ENCODE measurements around the gene MGAT5.

Gene MGAT5

DNA sequence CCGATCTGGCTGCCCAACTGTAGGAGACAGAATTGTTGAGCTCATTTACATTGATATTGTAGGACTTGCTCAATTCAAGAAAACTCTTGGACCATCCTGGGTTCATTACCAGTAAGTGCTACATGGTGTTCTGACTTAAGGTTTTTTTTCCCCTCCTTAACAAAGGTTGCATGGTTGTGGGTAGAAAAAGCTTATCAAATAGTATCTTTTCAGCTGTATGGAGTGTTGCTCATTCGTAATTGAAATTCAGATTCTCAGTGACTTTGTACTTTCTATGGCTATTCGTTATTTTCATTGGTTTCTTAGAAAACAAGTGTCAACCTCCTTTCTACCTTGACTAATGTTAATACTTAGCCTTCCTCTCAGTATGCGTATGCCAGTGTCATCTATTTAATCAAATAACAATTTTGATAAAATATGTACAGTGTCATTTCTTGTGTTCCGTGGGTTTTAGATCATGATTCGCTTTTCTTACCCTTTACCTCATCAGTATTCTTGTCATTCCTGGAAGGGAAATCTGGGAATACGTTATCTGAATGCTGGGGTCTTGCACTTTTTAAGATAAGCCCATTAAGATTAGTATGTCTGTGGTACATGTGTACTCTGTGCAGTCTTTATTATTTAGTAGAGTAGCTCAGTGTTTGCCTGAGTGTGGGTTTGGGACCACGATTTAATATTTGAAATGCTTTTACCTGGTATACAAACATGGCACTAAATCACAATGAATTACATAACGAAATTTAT is 91.3 kb downstream of the MGAT5 start:
- DNase-seq: no peak

DNA sequence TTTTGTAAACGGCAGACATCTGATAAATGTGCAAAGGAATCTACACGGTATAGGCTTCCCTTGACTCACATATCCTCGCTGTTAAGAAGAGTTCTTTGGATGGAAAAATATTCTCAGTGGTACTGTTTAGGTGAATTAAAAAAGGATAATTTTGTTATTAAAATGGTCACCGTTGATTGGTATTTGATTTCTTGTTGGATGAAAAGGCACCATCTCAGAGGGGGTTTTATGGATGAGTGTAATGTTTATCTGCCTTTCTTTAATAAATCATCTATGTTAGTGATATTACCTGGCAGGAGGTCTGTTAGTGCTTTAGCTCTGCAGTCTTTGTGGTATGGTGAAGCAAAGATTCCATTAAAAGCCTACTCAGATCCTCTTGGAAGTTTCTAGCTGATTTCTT is 92.3 kb downstream of the MGAT5 start:
- DNase-seq: no peak

DNA sequence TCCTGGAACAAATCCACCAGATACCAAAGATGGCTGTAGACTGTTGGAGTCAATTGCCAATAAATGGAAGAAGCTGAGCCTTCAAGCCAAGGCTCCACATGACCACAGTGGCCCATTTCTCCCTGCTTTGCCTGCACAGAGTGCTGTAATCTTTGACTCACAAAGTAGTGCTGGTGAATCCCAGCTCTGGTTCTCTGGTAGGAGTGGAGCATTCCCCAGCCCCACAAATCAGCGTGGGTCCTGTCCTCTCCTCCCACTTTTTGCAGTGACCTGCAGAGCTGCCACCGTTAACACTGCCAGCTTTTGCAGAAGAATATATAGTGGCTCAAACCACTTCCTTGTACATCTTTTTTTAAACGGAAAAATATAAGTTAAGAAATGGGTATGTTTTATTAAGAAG is 93.9 kb downstream of the MGAT5 start:
- no peak for DNase-seq

DNA sequence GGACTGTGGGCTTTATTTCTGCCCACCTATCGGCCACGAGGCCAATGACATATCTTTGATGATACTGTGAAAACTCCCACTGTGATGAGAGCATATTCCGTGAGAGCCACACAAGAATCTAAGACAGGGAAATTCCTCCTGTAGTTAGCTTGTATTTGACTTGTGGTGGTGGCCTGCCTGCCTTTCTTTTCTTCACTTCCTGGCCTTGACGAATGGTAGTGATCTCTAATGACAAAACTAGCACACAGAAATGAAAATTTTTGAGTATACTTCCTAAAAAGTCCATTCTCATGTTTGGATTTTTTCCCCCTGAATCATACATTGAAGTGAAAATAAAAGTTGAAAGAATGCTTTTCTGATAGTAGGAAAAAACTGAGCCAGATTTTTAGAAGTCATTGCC is 94.4 kb downstream of the MGAT5 start:
- no peak for DNase-seq

DNA sequence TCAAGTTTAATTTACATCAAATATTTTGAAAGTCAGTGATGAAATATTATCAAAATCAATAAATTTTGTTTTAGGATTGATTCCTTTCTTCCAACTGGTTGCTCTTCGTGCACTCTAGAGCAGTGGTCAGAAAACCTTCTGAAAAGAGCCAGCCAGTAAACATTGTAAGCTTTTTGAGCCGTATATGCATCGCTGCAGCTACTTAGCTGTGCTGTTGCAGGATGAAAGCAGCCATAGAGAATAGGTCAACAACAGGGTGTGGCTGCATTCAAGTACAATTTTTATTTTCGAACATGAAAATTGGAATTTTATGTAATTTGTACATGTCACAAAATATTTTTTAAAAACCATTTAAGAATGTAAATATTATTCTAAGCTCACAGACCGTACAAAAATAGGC is 94.9 kb downstream of the MGAT5 start:
- no peak for DNase-seq

DNA sequence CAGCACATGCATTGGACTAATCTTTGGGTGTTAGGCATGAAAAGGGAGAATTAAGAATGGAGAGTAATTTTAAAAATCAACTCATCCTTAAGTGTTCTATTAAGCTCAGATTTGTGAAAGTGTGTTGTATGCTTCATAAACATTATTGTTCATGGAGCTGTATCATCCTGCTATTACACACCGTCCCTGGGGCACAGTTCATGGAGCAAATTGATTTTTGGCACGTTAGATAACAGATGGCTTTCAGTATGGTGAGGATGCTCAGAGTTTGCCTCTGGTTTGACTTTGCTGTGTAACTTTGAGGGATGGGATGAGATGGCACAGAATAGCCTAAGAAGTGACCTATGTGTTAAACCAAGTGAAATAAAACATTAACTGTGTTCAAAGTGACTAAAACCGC is 97.1 kb downstream of the MGAT5 start:
- DNase-seq: no peak

DNA sequence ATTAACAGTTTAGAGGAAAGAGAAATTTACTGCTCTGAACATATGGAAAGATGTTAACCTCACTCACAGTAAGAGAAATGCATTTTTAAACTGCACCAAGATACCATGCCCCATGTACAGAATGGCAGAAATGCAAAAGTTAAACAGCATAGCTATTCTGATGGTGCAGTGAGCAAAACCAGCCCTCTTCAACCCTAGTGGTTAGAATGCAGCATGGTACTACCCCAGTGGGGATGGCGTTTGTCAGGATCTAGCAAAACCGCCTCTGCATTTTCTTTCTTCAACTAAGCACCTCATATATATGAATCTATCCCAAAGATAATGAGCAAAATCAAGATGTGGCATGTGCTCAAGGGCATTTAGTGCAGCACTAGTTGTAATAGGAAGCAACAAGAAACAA is 98.0 kb downstream of the MGAT5 start:
- no peak for DNase-seq

DNA sequence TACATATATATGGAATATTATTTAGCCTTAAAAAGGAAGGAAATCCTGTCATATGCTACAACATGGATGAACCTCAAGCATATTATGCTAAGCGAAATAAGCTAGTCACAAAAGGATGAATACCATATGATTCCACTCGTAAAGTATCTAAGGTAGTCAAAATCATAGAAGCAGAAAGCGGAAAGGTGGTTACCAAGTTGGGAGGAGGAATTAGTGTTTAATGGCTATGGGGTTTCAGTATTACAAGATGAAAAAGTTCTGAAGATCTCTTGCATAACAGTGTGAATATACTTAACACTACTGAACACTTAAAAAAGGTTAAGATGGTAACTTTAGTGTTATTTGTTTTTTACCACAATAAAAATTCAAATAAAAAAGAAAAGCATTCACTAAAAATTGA is 99.0 kb downstream of the MGAT5 start:
- no peak for DNase-seq

DNA sequence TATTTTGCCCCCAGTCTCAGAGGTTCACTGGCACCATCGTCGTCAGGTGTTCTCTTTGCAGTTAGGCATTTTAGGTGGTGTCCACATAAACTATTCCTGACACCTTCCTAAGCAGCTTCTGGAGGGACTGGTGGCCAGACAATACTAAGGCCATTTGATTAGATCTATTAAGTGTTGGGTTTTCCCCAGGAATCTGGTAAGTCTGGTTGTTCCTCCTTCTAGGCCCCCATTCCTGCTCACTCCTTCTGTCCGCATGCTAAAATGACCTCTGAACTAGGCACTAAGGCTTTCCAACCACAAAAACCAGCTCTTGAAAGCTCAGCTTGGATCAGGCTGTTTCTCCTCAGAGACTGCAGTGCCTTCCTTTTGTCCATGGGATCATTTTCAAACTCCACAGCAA is 100.7 kb downstream of the MGAT5 start:
- no peak for DNase-seq

DNA sequence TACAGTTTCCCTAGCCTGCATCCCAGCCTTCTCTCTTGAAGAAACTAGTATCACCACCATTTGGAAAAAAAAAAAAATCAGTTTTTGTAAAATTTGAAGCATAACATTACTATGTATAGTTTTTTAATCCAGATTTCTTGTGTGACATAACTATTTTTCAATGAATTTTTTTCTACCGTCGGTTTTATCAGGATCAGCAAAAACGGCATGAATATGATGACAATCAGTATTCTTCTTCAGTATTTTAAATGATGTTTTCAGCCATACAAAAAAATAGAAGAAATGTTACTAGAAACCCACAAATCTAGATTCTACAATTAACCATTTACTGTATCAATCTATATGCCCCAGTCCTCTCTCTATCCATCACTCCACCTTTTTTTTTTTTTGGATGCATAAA is 103.9 kb downstream of the MGAT5 start:
- DNase-seq: no peak

DNA sequence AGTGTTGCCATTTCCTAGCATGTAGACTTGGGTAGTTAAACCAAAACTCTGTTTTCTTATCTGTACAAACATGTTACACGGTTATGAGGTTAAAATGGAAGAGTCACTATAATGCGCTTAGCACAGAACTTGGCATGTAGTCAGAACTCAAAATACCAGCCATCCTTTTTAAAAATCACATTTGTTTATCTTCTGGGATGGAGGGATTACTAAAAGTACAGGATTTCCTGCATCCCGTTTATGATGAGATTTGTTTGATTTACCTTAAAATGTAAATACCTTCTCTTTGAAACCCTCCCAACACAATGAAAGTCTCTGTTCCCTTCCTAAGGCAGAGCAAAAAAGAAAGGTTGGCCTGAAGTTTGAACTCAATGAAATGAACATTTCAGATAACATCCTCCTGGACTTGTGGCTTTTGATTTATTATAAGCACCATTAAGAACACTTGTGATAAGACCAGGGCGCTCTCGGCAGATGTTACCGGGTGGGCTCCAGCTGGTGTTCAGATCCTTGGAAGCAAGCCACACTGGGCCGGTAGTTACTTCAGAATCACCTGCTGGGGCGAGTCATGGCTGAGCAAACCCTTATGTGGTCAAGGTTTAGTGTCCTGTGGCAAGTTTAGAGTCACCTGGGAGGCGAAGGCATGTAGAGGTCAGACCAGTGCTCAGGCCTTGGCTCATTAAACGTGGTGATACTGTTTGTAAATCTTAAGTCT is 105.7 kb downstream of the MGAT5 start:
- no peak for DNase-seq

DNA sequence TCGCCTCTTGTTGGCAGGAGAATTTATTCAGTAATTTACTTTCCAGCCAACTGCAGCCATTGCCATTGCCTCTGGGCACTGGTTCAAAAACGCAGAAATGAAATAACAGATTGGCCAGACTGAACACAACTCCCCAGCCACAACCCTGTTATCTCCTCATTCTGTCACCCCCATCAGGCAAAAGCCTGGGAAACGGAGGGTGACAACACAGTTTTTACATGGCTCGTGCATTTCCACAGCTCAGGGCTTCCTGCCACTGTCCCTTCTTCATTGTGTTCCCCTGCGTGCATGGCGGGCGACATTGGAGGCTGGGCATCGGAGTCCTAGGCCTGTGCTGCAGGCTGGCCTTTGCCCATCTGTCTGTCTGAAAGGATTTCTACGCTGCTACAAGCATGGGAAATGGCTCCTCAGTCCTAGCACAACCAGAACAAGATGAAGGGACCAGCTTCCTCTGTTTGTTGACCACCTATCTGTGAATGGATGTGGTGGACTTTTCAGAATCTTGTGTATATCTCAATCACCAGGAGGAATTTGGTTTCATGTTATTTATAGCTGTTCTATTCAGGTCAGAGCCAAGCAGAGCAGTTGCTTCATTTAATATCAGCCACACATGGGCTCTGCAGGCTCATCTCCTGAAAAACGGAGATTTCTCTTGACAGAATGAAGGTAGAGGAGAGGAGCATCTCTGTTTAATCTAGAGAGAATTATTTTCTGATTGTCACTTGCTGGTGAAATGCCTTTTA is 107.0 kb downstream of the MGAT5 start:
- no peak for DNase-seq

DNA sequence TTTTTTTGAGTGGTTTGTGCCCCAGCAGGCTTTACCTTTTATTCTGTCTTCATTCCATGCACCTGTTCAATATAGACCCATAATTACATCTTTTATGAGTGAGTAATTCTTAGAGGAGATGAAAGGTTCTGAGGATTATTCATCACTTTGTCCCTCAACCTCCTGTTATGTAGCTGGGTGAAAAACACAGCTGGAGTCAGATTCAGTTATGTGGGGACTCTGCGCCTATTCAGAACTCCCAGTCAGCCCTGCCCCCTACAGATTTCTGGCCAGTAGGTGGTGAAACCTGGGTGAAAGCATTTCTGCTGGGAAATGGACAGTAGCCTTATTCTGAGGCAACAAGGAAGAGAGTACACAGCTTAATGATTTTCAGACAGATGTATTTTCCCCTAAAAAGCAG is 107.8 kb downstream of the MGAT5 start:
- no peak for DNase-seq

DNA sequence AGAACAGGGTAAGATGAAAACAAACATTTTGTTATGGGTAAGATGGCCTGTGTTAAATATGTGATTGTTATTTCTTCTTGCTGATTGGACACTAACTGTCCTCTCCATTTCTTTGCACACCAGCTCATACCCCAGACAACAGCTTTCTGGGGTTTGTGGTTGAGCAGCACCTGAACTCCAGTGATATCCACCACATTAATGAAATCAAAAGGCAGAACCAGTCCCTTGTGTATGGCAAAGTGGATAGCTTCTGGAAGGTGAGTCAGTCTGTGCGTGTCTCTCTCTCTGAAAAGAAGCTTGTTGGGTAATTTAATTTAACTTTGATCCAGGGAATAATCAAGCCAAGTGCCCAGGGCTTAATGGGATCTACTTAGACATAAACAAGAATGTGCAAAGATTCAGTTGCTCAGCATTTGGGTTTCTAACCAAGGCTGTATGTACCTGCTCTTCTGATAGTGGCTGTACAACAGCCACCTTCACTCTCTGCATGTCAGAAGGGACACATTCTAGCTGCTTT is 108.3 kb downstream of the MGAT5 start:
- DNase-seq: no peak

DNA sequence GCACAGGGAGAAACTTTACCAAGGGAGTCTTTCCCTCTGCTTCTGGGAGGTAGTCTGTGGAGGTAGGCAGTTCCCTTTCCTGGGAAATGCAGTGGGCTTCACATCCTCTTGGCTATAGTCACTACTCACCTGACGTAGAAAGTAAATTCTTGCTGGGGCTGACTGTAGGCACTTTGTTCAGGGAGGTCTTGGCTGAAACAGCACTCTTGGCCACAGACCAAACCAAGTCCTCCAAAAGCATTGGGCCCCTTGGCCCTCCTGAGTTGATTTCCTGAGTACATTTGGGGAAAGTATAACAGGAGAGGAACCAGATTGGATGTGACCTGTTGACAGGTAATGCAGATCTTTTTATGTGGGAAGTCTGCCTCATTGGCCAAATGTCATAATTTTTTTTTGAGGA is 108.9 kb downstream of the MGAT5 start:
- DNase-seq: no peak

DNA sequence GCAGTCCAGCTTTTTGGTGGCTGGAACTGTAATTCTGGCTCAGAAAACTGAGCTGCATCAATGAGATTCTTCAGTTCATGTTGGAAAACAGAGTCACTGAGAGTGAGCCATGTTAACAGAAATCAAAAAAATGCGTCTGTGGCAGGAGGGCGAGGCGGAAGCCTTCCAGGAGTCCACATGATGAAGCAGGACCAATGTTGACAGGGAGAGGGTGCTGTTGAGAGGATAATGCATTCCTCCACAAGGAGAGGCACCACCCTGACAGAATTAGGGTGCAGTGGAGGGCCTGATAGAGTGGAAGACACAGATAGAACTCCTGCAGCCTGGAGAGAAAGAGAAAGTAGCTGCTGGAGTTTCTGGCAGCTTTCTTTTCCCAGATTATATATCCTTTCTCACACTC is 111.5 kb downstream of the MGAT5 start:
- no peak for DNase-seq

DNA sequence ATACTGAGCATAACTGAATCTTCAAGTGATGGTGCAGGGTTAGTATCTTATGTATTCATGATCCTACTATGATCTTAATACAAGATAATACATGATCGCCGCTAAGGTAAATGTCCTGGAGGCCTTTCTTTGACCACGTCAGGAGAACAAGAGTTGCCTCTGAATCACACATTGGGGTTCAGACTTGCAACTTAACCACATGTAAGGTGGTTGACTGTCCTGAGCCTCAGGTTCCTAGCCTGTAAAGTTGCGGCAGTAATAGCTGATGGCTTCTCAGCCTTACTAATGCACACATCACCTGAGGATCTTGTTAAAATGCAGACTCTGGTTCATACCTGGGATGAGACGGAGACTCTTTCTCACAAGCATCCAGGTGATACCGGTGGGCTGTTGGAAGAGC is 112.5 kb downstream of the MGAT5 start:
- no peak for DNase-seq

DNA sequence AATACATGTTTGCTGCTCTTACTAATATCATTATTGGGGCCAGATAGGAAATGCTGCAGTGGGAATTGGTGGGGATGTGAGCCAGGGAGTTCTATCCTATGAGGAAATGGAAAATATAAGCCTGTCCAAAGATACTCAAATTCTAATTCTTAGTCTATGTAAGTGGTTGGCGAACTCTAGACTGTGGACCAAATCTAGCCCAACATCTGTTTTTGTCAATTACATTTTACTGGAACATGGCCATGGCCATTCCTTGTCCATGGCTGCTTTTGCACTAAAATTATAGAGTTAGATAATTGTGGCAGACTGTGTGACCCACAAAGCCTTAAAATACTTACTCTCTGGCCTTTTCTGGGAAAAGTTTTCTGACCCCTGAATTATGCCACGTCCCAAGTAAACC is 113.3 kb downstream of the MGAT5 start:
- DNase-seq: no peak

DNA sequence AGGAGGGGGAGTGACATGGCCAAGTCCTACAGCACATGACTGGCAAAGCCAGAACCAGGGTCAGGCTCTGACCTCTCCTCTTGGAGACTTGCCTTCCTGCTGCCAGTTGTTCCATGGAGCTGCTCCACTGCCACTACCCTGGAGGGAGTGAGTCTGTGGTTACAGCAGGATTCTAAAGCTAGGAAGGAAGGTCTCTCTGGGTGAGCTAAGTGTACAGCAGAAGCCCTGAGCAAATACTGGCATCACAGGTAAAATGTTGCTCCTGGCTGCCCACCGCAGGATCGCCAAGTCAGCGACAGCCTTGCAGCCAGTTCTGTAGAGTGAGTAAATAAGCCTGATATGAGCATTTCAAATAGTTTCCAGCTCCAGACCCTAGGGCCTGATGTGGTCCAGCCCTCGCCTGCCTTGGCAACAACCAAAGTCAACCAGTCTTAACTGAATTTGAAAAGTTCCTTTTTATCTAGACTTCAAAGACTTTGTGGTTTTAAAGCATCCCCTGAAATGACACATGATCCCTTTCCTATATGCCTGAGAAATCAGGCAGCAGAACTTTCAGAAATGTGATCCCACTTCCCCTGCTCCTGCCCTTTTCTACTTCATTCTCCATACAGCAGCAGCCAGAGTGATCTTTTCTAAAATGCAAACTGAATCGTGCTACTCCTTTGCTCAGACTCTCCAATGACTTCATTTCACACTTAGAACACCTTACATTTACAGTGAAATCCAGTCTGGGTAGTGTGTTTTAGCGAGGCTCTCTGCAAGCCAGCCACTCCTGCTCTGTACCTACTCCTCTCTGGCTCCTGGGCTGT is 114.3 kb downstream of the MGAT5 start:
- no peak for DNase-seq

DNA sequence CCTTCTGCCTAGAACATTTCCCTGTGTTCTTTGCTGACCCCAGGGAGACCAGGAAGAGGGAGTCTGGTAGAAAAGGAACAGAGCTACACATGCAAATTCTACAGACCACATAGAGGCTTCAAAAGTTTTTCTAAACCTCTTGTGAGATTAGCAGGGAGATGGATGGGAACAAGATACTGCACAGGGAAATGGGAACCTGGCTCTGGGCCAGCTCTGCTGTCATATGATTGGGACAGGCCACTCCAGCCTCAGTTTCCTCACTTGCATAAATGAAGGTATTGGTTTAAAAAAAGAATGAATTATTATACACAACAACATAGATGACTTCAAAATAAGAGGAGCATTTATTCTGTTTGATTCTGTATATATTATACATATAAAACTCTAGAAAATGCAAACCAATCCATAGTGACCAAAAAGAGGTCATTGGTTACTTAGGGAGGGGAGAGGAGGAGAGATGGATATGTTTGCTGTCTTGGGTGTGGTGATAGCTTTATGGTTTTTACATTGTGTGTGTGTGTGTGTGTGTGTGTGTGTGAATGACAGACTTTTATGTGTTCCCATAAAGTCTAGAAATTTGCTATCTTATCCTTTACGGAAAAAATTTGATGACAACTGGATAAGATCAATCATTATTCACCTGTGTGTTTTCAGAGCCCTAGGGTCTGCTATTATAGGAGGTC is 115.5 kb downstream of the MGAT5 start:
- no peak for DNase-seq

DNA sequence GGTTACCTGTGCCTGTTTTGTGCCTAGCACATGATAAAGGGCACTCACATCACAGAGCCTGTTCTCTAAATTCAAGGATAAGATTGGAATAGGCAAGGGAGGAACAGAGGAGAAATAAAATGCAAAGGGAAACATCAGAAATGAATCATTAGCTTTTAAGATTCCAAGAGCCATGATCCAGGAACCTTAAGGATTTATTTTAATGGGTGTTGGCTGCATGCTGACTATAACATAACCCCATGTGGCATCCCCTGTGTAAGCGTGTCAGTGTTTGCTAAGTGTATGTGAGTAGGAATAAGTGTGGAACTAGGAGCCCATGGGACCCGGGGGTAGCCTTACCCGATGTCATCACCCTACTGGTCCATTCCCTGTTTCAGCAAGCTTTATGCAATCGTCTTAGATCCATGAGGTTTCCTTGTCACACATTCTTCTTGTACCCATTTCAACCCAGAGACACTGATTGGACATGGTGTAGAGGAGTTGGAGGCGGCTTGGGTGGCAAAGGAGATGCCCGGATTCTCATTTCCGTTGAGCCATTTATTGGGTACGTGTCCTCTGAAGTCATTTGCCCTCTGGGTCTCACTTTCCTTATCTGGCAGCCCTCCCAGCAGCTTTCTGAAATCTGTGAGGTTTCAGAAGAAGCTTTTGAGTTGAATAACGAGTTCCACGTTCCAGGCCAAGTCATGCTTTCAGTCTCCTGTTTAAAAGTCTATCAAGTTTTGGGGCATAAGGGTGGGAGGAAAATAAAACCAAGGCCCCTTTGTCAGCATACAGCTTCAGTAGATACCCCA is 117.0 kb downstream of the MGAT5 start:
- no peak for DNase-seq

DNA sequence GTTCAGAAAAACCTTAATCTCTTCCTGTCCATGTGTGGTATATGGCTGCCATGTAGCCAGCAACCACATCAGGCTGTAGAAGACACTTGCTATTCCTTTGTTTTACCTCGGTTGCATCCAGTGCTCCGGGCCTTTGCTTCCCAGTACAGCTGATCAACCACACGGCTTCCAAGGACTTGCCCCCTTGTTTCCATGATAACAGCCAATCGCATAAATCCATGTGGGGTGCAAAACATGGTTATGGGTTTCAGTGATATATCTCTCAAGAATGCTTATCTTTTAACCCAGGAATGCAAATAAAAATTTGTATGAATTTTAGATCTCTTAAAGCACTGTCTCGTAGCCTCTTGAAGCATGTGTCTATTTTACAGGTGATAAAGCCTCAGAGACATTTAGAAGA is 118.3 kb downstream of the MGAT5 start:
- no peak for DNase-seq
